GM23248 (cell line): Measurements from ENCODE around the gene PTPRN2. TPM values are rescaled to one million over a fixed set of nuclear protein-coding genes. Genes with fewer than 3 reads are reported as not detected.

ENCODE experiments used
- DNase-seq: peaks from one replicate; pipeline ENCODE4 v3.0.0-alpha.2; 2015
- H2AFZ ChIP-seq: fragments of 200-600 bp; sonication (generic); 2 replicates; pipeline ENCODE4 v1.6.1; 2016; ENCODE audit warnings: antibody characterized with exemption
- H3F3A ChIP-seq: fragments of 200-600 bp; sonication (generic); 2 replicates; pipeline ENCODE4 v1.6.1; 2016; ENCODE audit warnings: mild to moderate bottlenecking, antibody characterized with exemption, mixed run types; ENCODE audit not compliant: insufficient read depth
- H3K27ac ChIP-seq: fragments of 200-600 bp; sonication (generic); 2 replicates; pipeline ENCODE4 v1.5.1; 2016; ENCODE audit warnings: mild to moderate bottlenecking
- H3K27me3 ChIP-seq: fragments of 200-600 bp; sonication (generic); replicated peaks from 2 replicates; pipeline ENCODE4 v1.6.1; 2016; ENCODE audit warnings: mild to moderate bottlenecking; ENCODE audit not compliant: insufficient read depth
- H3K36me3 ChIP-seq: fragments of 200-600 bp; sonication (generic); 2 replicates; pipeline ENCODE4 v1.6.1; 2016; ENCODE audit warnings: low read depth, mild to moderate bottlenecking
- H3K4me1 ChIP-seq: fragments of 200-600 bp; sonication (generic); 2 replicates; pipeline ENCODE4 v1.6.1; 2016; ENCODE audit warnings: mild to moderate bottlenecking; ENCODE audit not compliant: insufficient read depth
- H3K4me2 ChIP-seq: fragments of 200-600 bp; sonication (generic); one replicate; pipeline ENCODE4 v1.6.1; 2016; ENCODE audit warnings: mild to moderate bottlenecking; ENCODE audit not compliant: unreplicated experiment
- H3K4me3 ChIP-seq: fragments of 200-600 bp; sonication (generic); 2 replicates; pipeline ENCODE4 v1.5.1; 2016; ENCODE audit warnings: mild to moderate bottlenecking
- H3K79me2 ChIP-seq: fragments of 200-600 bp; sonication (generic); 2 replicates; pipeline ENCODE4 v1.6.1; 2016; ENCODE audit warnings: mild to moderate bottlenecking; ENCODE audit not compliant: insufficient read depth
- H3K9ac ChIP-seq: fragments of 200-600 bp; sonication (generic); 2 replicates; pipeline ENCODE4 v1.6.1; 2016; ENCODE audit warnings: mild to moderate bottlenecking
- H3K9me2 ChIP-seq: fragments of 200-600 bp; sonication (generic); 2 replicates; pipeline ENCODE4 v1.6.1; 2016; ENCODE audit warnings: mixed run types, mild to moderate bottlenecking, moderate library complexity; ENCODE audit not compliant: insufficient read depth
- H3K9me3 ChIP-seq: fragments of 200-600 bp; sonication (generic); one replicate; pipeline ENCODE4 v1.6.1; 2017; ENCODE audit warnings: low read depth
- H4K20me1 ChIP-seq: fragments of 200-600 bp; sonication (generic); 2 replicates; pipeline ENCODE4 v1.6.0; 2016; ENCODE audit not compliant: insufficient read depth
- EZH2 ChIP-seq: fragments of 200-600 bp; sonication (generic); IDR thresholded peaks from 2 replicates; pipeline ENCODE4 v1.6.1; 2018; ENCODE audit warnings: antibody characterized with exemption, mild to moderate bottlenecking; ENCODE audit not compliant: insufficient read depth, poor library complexity, severe bottlenecking
- EZH2phosphoT487 ChIP-seq: fragments of 200-600 bp; sonication (generic); IDR thresholded peaks from 2 replicates; pipeline ENCODE4 v1.6.1; 2018; ENCODE audit warnings: antibody characterized with exemption, moderate library complexity, mild to moderate bottlenecking, low read depth; ENCODE audit not compliant: insufficient read depth
- WGBS, 2 experiments: methylation state at CpG; one replicate each; pipeline ENCODE4 v1.1.6; 2015 to 2017; ENCODE audit warnings: low lambda C conversion rate in 2 of 2, low coverage in 1 of 2; ENCODE audit errors: missing lambda C conversion rate in 2 of 2; 5-methylcytosine and 5-hydroxymethylcytosine counted together
- in situ Hi-C: fragments of 300-500 bp; cut with MboI; formaldehyde crosslinking; loops from 2 replicates; pipeline ENCODE4 v1.15.0; 2020
- polyA plus RNA-seq: library from polyadenylated mRNA; unstranded; fragments of >200 nt; fragmentation: Nextera tagmentation; extraction: Ambion mirVana; gene quantifications from 2 replicates; pipeline ENCODE4 v1.2.1, GENCODE V29; 2016
- total RNA-seq: library from RNA; depleted of rRNA; stranded (reverse); fragments of >200 nt; shearing (Covaris generic); gene quantifications from 2 replicates; pipeline ENCODE4 v1.2.3, GENCODE V29; 2014

Gene PTPRN2
- total and polyA plus RNA-seq, 2 experiments from 2014 or later = 0.13 TPM; not detected in 1

DNA sequence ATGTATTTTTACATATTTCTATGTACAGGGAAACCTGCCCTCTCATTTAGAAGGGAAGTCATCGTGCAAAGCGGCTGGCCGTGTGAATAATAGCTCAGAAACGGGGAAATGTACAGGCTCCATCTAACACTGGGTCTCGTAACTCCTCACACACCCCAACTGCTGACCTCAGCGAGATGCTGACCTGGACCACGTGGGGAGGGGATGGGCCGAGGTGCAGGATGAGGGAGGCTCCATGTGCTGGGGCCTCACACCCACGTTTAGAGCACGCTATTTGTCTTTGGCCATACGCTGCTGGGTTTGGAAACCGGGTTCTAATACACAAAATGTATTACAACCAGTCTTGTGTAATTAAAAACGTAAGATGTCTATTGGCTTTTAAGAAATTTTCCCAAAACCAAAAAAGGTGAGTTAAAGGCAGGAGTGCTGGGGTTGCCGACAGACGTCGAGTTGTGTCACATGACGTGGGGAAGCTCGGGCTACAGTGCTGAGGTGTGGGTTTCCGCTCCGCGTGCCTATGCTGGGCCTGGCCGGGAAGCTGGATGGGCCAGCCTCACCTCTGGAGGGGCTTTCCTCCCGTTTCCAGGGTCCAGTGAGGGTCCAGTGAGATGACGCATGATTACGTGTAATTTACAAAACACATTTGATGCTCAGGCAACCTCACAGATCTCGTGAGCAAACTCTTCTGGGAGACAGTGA lies 1035.2 kb downstream of the PTPRN2 start:
- no peak for TF ChIP-seq EZH2
- TF ChIP-seq EZH2phosphoT487 = no peak

GRCh38 chr7:157551325-157552070 lies 1036.1 kb downstream of the PTPRN2 start:
- Histone ChIP-seq H3K36me3 (no peaks in the 10 kb centered on the region), H3K79me2 (no peaks in the 10 kb centered on the region), H3K4me1 (no peaks in the 10 kb centered on the region), H3F3A (no peaks in the 10 kb centered on the region), H3K27me3 (no peaks in the 10 kb centered on the region), H2AFZ (no peak overlapping the region), H3K4me2 (no peak overlapping the region), H3K9me3 (no peaks in the 10 kb centered on the region), H3K9me2 (no peaks in the 10 kb centered on the region), H3K27ac (no peak overlapping the region), H3K4me3 (no peak overlapping the region), H4K20me1 (no peaks in the 10 kb centered on the region), H3K9ac (no peak overlapping the region)
- no peak for DNase-seq
- WGBS, 2 experiments = 60 to 62% methylated on average over 3 to 13 of the region's 13 CpGs
- in situ Hi-C loops = no loop called here
- TF ChIP-seq EZH2 = no peak
- no peak for TF ChIP-seq EZH2phosphoT487

More for the DNA sequence above, 1035.2 kb downstream of the PTPRN2 start:
- 49 to 55% methylated on average over 26 of the region's 26 CpGs for WGBS, 2 experiments
- Histone ChIP-seq H3K27ac (no peak overlapping the region), H3K79me2 (no peaks in the 10 kb centered on the region), H3K9ac (no peak overlapping the region), H2AFZ (no peak overlapping the region), H3K36me3 (no peaks in the 10 kb centered on the region), H4K20me1 (no peaks in the 10 kb centered on the region), H3K9me3 (no peaks in the 10 kb centered on the region), H3K4me3 (no peak overlapping the region), H3K9me2 (no peaks in the 10 kb centered on the region), H3K27me3 (no peaks in the 10 kb centered on the region), H3F3A (no peaks in the 10 kb centered on the region), H3K4me2 (no peak overlapping the region), H3K4me1 (no peaks in the 10 kb centered on the region)
- DNase-seq = no peak
- in situ Hi-C loops = no loop called here

DNA sequence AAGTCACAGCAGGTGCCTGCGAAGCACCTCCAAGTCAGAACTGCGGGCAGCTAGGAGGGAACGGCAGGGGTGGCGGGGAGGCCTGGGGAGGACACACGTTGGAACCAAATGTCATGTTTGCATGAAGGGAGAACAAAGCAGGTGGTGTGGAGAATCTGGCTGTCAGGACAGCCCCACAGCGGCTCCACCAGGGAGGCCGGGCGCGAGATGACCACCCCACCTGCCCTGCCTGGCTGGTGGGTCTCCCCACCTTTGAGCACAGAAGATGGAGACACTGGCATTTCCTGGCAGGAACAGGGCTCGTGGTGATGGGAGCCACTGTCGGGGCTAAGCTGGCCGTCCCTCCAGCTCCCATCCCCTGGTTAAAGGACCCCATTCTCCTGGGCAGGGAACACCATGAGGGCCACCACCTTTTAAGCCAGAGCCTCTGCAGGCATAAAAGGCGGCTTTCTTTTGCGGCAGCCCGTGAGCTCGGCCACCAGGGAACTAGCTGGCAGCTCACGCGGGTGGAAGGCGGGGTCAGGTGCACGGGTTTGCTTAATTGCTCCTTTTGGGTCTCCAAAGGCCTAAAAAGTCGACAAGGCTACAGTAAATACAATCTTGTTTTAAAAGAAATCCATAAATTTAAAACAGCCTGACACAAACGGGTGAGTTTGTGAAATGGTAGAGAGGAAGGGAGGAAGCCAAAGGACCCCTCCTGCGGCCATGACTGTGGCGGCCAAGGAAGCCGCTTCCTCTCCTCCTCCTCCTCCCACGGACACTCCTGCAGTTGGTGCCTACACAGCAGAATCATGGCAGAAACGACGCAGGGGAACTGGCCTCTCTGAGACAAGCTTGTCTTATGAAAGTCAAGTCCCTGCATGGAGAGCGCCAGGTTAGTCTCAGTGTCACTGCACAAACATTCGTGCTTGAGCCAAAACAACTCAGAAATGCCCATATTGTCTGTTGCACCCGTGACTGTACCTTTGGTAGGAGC lies 1037.0 kb downstream of the PTPRN2 start:
- no peaks in the 10 kb centered on the region for H3K9me2 ChIP-seq

DNA sequence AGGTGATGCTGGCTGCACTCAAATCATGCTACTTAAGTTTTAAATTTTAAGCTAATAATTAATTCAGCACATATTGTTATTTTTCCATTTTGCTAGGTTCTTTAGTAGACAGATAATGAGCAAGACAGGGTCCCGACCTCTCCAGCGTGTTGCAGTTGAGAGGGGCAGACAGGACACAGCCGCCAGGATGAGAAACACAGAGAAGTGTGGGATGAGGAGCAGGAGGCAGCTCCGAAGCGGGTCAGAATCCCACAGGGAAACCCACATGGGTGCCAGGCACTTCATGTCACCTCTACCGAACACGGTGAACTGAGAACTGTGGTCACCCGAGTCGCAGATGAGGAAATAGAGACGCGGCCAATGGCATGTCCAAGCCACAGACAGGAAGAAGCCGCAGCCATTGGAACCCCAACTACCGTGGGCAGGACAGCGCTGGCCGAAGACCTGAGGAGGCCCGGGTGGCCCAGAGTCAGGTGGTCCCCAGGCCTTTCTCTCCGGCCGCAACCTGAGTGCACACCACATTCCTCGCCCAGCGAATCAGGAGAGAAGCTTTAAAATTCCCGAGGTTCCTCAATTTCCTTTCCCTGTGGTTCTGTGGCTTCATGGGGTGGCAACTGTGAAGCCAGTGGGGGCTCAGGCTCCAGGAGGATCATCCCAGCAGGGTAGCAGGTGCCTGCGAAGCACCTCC lies 1037.9 kb downstream of the PTPRN2 start:
- WGBS, 2 experiments = 46 to 49% methylated on average over 22 of the region's 22 CpGs
- in situ Hi-C loops = no loop called here
- no peak for DNase-seq

More for the DNA sequence above, 1037.0 kb downstream of the PTPRN2 start:
- Histone ChIP-seq H3K79me2 (no peaks in the 10 kb centered on the region), H3K9me3 (no peaks in the 10 kb centered on the region), H3K4me1 (no peaks in the 10 kb centered on the region), H3K27ac (no peak overlapping the region), H3K36me3 (no peaks in the 10 kb centered on the region), H3K9ac (no peak overlapping the region), H3F3A (no peaks in the 10 kb centered on the region), H3K4me2 (no peak overlapping the region), H3K27me3 (no peaks in the 10 kb centered on the region), H2AFZ (no peak overlapping the region), H3K4me3 (no peak overlapping the region), H4K20me1 (no peaks in the 10 kb centered on the region)
- in situ Hi-C loops = no loop called here
- TF ChIP-seq EZH2 = no peak
- WGBS, 2 experiments = 53 to 54% methylated on average over 31 of the region's 31 CpGs
- DNase-seq = no peak

More for the DNA sequence above, 1037.9 kb downstream of the PTPRN2 start:
- H3K36me3 ChIP-seq = no peaks in the 10 kb centered on the region
- no peaks in the 10 kb centered on the region for H3F3A ChIP-seq
- H3K9me2 ChIP-seq = no peaks in the 10 kb centered on the region
- no peaks in the 10 kb centered on the region for H3K27me3 ChIP-seq
- no peaks in the 10 kb centered on the region for H3K9me3 ChIP-seq
- no peak overlapping the region for H3K4me3 ChIP-seq
- H3K79me2 ChIP-seq = no peaks in the 10 kb centered on the region
- no peak overlapping the region for H3K4me2 ChIP-seq
- no peak overlapping the region for H2AFZ ChIP-seq
- TF ChIP-seq EZH2phosphoT487 (no peak), EZH2 (no peak)
- H3K9ac ChIP-seq = no peak overlapping the region
- no peak overlapping the region for H3K27ac ChIP-seq
- no peaks in the 10 kb centered on the region for H4K20me1 ChIP-seq
- H3K4me1 ChIP-seq = no peaks in the 10 kb centered on the region
